ENCODE data around the gene ATP10B. TPM values are rescaled to one million over a fixed set of nuclear protein-coding genes. Genes with fewer than 3 reads are reported as not detected.
A peak's percentile ranks its signal among the peaks of the same experiment; 100 is the strongest.

Gene ATP10B
- polyA plus RNA-seq, 1 donor (not counting 4 experiments of a cell fraction or from before 2014, with no cell fraction given): 0.25 TPM

DNA sequence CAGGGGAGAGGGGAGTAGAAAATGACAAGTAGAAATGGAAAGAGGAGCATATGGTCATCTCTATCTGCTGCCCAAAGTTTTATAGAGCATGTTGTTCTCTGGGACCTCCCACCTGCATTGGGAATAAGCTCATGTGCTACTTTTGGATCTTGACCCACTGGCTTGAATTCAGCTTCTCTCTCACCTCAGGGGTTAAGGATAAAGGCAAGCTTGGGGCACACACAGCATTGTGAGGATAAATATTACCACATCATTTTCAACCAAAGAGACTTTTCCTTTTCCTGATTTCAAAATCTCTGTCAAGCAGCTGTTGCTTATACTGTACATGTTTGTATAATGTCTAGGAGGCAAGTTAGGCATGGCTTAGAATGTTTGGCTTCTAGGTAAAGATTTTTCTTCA, 16.6 kb downstream of the ATP10B start:
- no peak for FAIRE-seq
- H3K4me1 ChIP-seq (ENCODE audit: control insufficient read depth, extremely low read depth, insufficient read depth, low read length): peaks cover 25% of the 10 kb centered on the region
- H4K20me1 ChIP-seq (ENCODE audit: control insufficient read depth, extremely low read depth, insufficient read depth, low read length): no peaks in the 10 kb centered on the region
- H3K9ac ChIP-seq (ENCODE audit: control insufficient read depth, extremely low read depth, insufficient read depth, low read length): no peak overlapping the region
- no peaks in the 10 kb centered on the region for H3K79me2 ChIP-seq (ENCODE audit: control insufficient read depth, insufficient read depth, low read length)
- no peaks in the 10 kb centered on the region for H3K27me3 ChIP-seq (ENCODE audit: control insufficient read depth, extremely low read depth, insufficient read depth, low read length)
- no peak overlapping the region for H2AFZ ChIP-seq (ENCODE audit: control insufficient read depth, low read length)
- TF ChIP-seq EZH2 (IDR thresholded peaks at IDR 0.05; ENCODE audit: low read length) (no peak), CTCF (optimal IDR thresholded peaks at IDR 0.05 in 1 of 3, IDR thresholded peaks at IDR 0.05 in 1 of 3, conservative IDR thresholded peaks at IDR 0.05 in 1 of 3; ENCODE audit: extremely low read depth in 1 of 3, insufficient read depth in 2 of 3, low read length in 3 of 3) (no peak)
- no peak overlapping the region for H3K4me2 ChIP-seq (ENCODE audit: control insufficient read depth, extremely low read depth, insufficient read depth, low read depth, low read length)
- H3K36me3 ChIP-seq (ENCODE audit: control insufficient read depth in 2 of 2, extremely low read depth in 1 of 2, insufficient read depth in 2 of 2, low read length in 2 of 2): no peaks in the 10 kb centered on the region
- H3K27ac ChIP-seq (ENCODE audit: control insufficient read depth, insufficient read depth, low read length): no peak overlapping the region
- H3K9me1 ChIP-seq (ENCODE audit: control insufficient read depth, extremely low read depth, insufficient read depth, low read length): no peaks in the 10 kb centered on the region
- H3K9me3 ChIP-seq (ENCODE audit: control insufficient read depth, low read depth, low read length): peaks cover 7% of the 10 kb centered on the region
- dilution Hi-C loops (cut with MboI; ENCODE audit: extremely low pct_ligation_motif_present, low sequenced_read_pairs): no loop called here
- no peak for DNase-seq (ENCODE audit: low read depth, low spot score)
- no peak overlapping the region for H3K4me3 ChIP-seq (ENCODE audit: control insufficient read depth in 2 of 3, extremely low read depth in 1 of 3, insufficient read depth in 2 of 3, low read depth in 1 of 3, low read length in 3 of 3)

- Histone ChIP-seq H3K9me1 (ENCODE audit: control insufficient read depth, extremely low read depth, insufficient read depth, low read length) (no peaks in the 10 kb centered on the region), H3K27me3 (ENCODE audit: control insufficient read depth, extremely low read depth, insufficient read depth, low read length) (no peaks in the 10 kb centered on the region), H3K9ac (ENCODE audit: control insufficient read depth, extremely low read depth, insufficient read depth, low read length) (no peak overlapping the region), H4K20me1 (ENCODE audit: control insufficient read depth, extremely low read depth, insufficient read depth, low read length) (no peaks in the 10 kb centered on the region), H3K4me2 (ENCODE audit: control insufficient read depth, extremely low read depth, insufficient read depth, low read depth, low read length) (no peak overlapping the region), H2AFZ (ENCODE audit: control insufficient read depth, low read length) (no peak overlapping the region), H3K27ac (ENCODE audit: control insufficient read depth, insufficient read depth, low read length) (no peak overlapping the region), H3K36me3 (ENCODE audit: control insufficient read depth in 2 of 2, extremely low read depth in 1 of 2, insufficient read depth in 2 of 2, low read length in 2 of 2) (no peaks in the 10 kb centered on the region), H3K79me2 (ENCODE audit: control insufficient read depth, insufficient read depth, low read length) (no peaks in the 10 kb centered on the region), H3K4me3 (ENCODE audit: control insufficient read depth in 2 of 3, extremely low read depth in 1 of 3, insufficient read depth in 2 of 3, low read depth in 1 of 3, low read length in 3 of 3) (no peak overlapping the region), H3K9me3 (ENCODE audit: control insufficient read depth, low read depth, low read length) (peaks cover 7% of the 10 kb centered on the region), H3K4me1 (ENCODE audit: control insufficient read depth, extremely low read depth, insufficient read depth, low read length) (peaks cover 24% of the 10 kb centered on the region)
- TF ChIP-seq CTCF (optimal IDR thresholded peaks at IDR 0.05 in 1 of 3, IDR thresholded peaks at IDR 0.05 in 1 of 3, conservative IDR thresholded peaks at IDR 0.05 in 1 of 3; ENCODE audit: extremely low read depth in 1 of 3, insufficient read depth in 2 of 3, low read length in 3 of 3): no peak
- no peak for TF ChIP-seq EZH2 (IDR thresholded peaks at IDR 0.05; ENCODE audit: low read length)
- peak; percentile 41 for DNase-seq (ENCODE audit: low read depth, low spot score)
- FAIRE-seq: peak; percentile 20
- dilution Hi-C loops (cut with MboI; ENCODE audit: extremely low pct_ligation_motif_present, low sequenced_read_pairs): no loop called here
These were observed 18.2 kb downstream of the ATP10B start for GRCh38 chr5:160833806-160834205.

Measured in keratinocyte (primary cell).